ENCODE data around the gene ZSWIM8. TPM values are rescaled to one million over a fixed set of nuclear protein-coding genes. Genes with fewer than 3 reads are reported as not detected.

ZSWIM8 gene
- total RNA-seq, 2 donors from 2014 or later = 37.6 to 63.2 TPM

DNA sequence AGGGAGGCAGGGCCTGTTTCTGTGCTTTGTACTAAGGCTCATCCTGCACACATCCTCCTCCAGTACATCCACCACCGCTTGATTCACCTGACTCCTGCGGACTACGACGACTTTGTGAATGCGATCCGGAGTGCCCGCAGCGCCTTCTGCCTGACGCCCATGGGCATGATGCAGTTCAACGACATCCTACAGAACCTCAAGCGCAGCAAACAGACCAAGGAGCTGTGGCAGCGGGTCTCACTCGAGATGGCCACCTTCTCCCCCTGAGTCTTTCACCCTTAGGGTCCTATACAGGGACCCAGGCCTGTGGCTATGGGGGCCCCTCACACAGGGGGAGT is 15.8 kb downstream of the ZSWIM8 start:
- Histone ChIP-seq H3K9me3 (no peaks in the 10 kb centered on the region), H3K4me1 (no peaks in the 10 kb centered on the region), H3K36me3 (peaks cover 93% of the 10 kb centered on the region), H3K4me3 (no peak overlapping the region), H3K27ac (no peak overlapping the region), H3K27me3 (no peaks in the 10 kb centered on the region)
- no peak for DNase-seq (ENCODE audit: low spot score)
- TF ChIP-seq, protein P1, sequence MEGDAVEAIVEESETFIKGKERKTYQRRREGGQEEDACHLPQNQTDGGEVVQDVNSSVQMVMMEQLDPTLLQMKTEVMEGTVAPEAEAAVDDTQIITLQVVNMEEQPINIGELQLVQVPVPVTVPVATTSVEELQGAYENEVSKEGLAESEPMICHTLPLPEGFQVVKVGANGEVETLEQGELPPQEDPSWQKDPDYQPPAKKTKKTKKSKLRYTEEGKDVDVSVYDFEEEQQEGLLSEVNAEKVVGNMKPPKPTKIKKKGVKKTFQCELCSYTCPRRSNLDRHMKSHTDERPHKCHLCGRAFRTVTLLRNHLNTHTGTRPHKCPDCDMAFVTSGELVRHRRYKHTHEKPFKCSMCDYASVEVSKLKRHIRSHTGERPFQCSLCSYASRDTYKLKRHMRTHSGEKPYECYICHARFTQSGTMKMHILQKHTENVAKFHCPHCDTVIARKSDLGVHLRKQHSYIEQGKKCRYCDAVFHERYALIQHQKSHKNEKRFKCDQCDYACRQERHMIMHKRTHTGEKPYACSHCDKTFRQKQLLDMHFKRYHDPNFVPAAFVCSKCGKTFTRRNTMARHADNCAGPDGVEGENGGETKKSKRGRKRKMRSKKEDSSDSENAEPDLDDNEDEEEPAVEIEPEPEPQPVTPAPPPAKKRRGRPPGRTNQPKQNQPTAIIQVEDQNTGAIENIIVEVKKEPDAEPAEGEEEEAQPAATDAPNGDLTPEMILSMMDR (IDR thresholded peaks at IDR 0.05) = no peak

DNA sequence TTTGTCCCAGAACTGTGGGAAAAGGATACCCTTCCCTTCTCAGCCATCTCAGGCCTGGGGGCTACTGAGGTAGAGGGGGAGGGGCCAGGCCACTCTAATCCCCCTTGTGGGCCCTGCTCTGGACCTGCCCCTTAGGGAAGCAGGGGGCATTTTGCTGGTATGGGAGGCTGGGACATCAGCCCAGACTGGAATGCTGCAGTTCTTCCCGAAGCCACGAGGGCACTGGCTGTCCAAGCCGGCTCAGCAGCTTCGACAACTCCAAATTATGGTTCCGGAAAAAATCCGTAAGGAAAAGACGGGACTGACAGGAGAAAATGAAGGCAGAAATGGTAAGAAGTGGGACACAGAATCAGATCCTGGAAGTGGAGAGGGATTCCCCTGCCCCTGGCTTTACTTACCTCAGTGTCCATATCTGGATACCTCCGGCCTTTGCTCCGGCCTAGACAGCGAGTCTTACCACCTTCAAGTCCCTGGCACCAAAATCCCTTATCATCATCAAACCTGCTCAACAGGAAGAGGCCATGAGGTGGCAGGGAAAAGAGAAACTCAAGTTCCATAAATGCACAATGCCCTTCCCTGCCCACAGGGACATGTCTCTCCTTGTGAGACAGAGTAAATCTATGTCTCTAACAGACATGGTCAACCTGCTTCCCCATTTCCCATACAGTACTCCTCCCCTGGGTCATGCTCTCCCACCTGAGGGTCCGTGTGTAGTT is 17.0 kb downstream of the ZSWIM8 start:
- TF ChIP-seq, protein P1 (IDR thresholded peaks at IDR 0.05) = no peak
- H3K36me3 ChIP-seq = peaks cover 93% of the 10 kb centered on the region

DNA sequence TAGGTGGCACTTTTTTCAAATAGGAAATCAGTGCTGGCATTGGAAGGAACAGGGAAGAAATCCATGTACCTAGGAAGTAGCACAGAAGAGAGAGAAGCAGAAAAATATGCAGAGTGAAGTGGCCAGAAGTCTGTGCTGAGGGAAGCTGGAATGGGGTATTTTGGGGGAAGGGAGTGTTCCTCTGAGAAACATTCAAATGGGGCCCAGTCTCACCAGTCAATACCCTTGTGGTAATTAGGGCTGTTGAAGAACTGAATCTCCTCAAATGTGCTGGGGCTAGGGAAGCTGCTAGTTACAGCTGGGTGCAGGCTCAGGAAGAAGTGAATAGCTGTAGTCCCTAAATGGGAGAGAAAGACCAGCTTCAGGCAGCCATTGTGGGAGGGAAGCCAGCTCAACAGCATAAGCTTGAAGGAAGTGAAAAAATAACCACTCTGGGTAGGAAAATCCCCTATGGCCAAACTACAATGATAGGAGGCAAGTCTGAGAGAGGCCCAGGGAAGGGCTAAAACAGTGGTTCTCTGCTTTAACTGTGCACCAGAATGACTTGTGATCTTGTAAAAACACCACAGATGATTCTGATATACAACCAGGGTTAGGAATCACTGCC is 18.4 kb downstream of the ZSWIM8 start:
- Histone ChIP-seq H3K9me3 (no peaks in the 10 kb centered on the region), H3K27me3 (no peaks in the 10 kb centered on the region), H3K36me3 (peaks cover 93% of the 10 kb centered on the region), H3K4me1 (peaks cover 0 to 15% of the 10 kb centered on the region in 2 donors), H3K4me3 (no peak overlapping the region), H3K27ac (no peak overlapping the region)
- TF ChIP-seq, protein P1 (IDR thresholded peaks at IDR 0.05) = no peak
- DNase-seq (ENCODE audit: low spot score) = no peak

More for the DNA sequence above, 17.0 kb downstream of the ZSWIM8 start:
- H3K4me1 ChIP-seq = peaks cover 0 to 11% of the 10 kb centered on the region in 2 donors
- no peak overlapping the region for H3K27ac ChIP-seq
- no peaks in the 10 kb centered on the region for H3K9me3 ChIP-seq
- no peak overlapping the region for H3K4me3 ChIP-seq
- no peak for DNase-seq (ENCODE audit: low spot score)
- H3K27me3 ChIP-seq = no peaks in the 10 kb centered on the region

DNA sequence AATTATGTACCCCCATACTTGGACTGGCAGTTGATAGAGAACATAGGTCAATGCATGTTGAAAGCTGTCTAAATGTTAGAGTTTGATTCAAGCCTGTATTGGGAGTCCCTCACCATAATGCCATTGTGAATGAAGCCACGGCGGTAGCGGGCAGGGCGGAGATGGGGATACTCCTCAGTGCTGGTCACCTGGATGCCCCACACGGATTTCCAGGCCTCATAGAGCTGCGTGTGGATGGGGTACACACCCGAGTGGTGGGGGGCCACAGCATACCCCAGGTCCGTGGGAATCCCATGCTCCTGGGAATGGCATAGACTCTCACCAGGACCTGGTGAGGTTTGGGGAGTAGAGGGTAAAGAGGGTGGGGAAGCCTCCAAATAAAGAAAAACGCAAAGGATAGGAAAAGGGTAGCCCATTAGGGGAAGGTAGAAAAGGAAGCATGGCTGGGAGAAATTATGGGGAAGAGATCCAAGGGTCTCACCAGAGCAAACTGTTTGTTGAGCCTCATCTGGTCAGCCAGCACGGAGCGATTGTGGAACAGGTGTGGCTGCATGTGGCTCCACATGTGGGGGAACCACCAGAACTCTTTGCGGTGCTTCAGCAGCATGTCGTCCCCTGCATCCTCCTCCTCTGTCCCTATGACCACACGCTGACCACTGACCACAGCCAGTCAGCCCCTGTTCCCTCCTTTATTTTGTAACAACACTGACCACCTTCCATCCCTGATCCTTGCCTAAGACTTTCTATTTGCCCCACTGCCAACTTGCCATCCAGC is 21.0 kb downstream of the ZSWIM8 start:
- Histone ChIP-seq H3K36me3 (peaks cover 77% of the 10 kb centered on the region), H3K4me1 (peaks cover 0 to 23% of the 10 kb centered on the region in 2 donors), H3K9me3 (no peaks in the 10 kb centered on the region), H3K4me3 (no peak overlapping the region), H3K27me3 (no peaks in the 10 kb centered on the region), H3K27ac (no peak overlapping the region)
- DNase-seq (ENCODE audit: low spot score) = no peak
- TF ChIP-seq, protein P1 (IDR thresholded peaks at IDR 0.05) = no peak

DNA sequence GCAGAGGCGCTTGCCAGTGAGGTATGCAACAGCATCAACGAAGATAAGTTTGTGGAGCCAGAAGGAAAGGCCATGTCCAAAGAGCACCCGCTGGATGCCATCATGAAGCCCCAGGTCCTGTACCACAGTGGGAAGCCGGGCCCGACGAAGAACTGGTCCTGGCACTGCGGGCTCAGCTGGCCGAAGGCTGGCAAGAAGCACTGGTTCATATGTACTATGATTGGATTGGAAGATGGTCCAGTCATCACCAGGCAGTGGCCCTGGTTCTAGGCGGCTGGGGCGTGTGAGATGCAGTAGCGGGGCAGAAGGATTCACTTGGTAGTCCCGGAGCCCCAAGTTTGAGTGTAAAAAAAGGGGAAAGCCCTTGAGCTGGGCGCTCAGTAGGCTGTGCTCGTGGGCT is 22.1 kb downstream of the ZSWIM8 start:
- H3K9me3 ChIP-seq = no peaks in the 10 kb centered on the region
- no peaks in the 10 kb centered on the region for H3K27me3 ChIP-seq
- H3K4me3 ChIP-seq = no peak overlapping the region
- TF ChIP-seq, protein P1 (IDR thresholded peaks at IDR 0.05) = no peak
- DNase-seq (ENCODE audit: low spot score) = no peak
- no peak overlapping the region for H3K27ac ChIP-seq
- H3K4me1 ChIP-seq = peaks cover 0 to 23% of the 10 kb centered on the region in 2 donors
- peaks cover 66% of the 10 kb centered on the region for H3K36me3 ChIP-seq

All from right atrium auricular region (tissue), 2 donors.